Endothelial cell (in vitro differentiated cells): ENCODE results near the gene NEFH. TPM values are rescaled to one million over a fixed set of nuclear protein-coding genes. Genes with fewer than 3 reads are reported as not detected.

Experiments used
- DNase-seq: peaks from one replicate; pipeline ENCODE4 v3.0.0; 2021; ENCODE audit warnings: low spot score
- H3K27ac Mint-ChIP-seq: one replicate; pipeline ENCODE4 v1.8.0; 2021; ENCODE audit warnings: mixed read lengths, inconsistent platforms; ENCODE audit not compliant: unreplicated experiment
- H3K27me3 Mint-ChIP-seq: one replicate; pipeline ENCODE4 v1.8.0; 2021; ENCODE audit warnings: mild to moderate bottlenecking, moderate library complexity, mixed read lengths, inconsistent platforms; ENCODE audit not compliant: unreplicated experiment
- H3K36me3 Mint-ChIP-seq: one replicate; pipeline ENCODE4 v1.8.0; 2021; ENCODE audit warnings: mild to moderate bottlenecking, low read depth, mixed read lengths, inconsistent platforms; ENCODE audit not compliant: unreplicated experiment
- H3K4me1 Mint-ChIP-seq: one replicate; pipeline ENCODE4 v1.8.0; 2021; ENCODE audit warnings: mild to moderate bottlenecking, mixed read lengths, inconsistent platforms; ENCODE audit not compliant: unreplicated experiment
- H3K4me3 Mint-ChIP-seq: one replicate; pipeline ENCODE4 v1.8.0; 2021; ENCODE audit warnings: mild to moderate bottlenecking, mixed read lengths, inconsistent platforms; ENCODE audit not compliant: unreplicated experiment
- H3K9me3 Mint-ChIP-seq: one replicate; pipeline ENCODE4 v1.8.0; 2021; ENCODE audit warnings: mixed read lengths, inconsistent platforms; ENCODE audit not compliant: unreplicated experiment
- CTCF ChIP-seq: fragments of 200-600 bp; sonication (generic); IDR thresholded peaks from one replicate; pipeline ENCODE4 v1.5.0; 2021; ENCODE audit warnings: antibody characterized with exemption; ENCODE audit not compliant: unreplicated experiment
- total RNA-seq: library from RNA; stranded (reverse); fragmentation: NEBNext Ultra II Directional; extraction: Animal tissue kit (Norgen Biotek cat#: 25700); gene quantifications from one replicate; pipeline ENCODE4 v1.2.1, GENCODE V29; 2021; ENCODE audit not compliant: unreplicated experiment

Gene NEFH
- total RNA-seq, 1 donor from 2014 or later = 18.2 TPM

GRCh38 chr22:29461263-29461662 lies 18.8 kb upstream of the NEFH start:
- H3K9me3 Mint-ChIP-seq = no peaks in the 10 kb centered on the region
- H3K4me1 Mint-ChIP-seq = no peaks in the 10 kb centered on the region
- no peak overlapping the region for H3K27ac Mint-ChIP-seq
- no peak overlapping the region for H3K4me3 Mint-ChIP-seq
- no peaks in the 10 kb centered on the region for H3K27me3 Mint-ChIP-seq
- no peaks in the 10 kb centered on the region for H3K36me3 Mint-ChIP-seq
- DNase-seq = no peak
- no peak for TF ChIP-seq CTCF

GRCh38 chr22:29463629-29464028 lies 16.4 kb upstream of the NEFH start:
- H3K4me1 Mint-ChIP-seq = peaks cover 2% of the 10 kb centered on the region
- no peak for DNase-seq
- peaks cover 2% of the 10 kb centered on the region for H3K27me3 Mint-ChIP-seq
- TF ChIP-seq CTCF = no peak
- no peak overlapping the region for H3K4me3 Mint-ChIP-seq
- H3K36me3 Mint-ChIP-seq = no peaks in the 10 kb centered on the region
- H3K9me3 Mint-ChIP-seq = no peaks in the 10 kb centered on the region
- H3K27ac Mint-ChIP-seq = no peak overlapping the region

- DNase-seq = no peak
- Mint-ChIP-seq H3K4me3 (no peak overlapping the region), H3K4me1 (peaks cover 2% of the 10 kb centered on the region), H3K36me3 (no peaks in the 10 kb centered on the region), H3K27me3 (peaks cover 2% of the 10 kb centered on the region), H3K9me3 (no peaks in the 10 kb centered on the region), H3K27ac (no peak overlapping the region)
- no peak for TF ChIP-seq CTCF
These were observed 15.4 kb upstream of the NEFH start for GRCh38 chr22:29464581-29464980.

GRCh38 chr22:29469755-29470154 lies 10.3 kb upstream of the NEFH start:
- Mint-ChIP-seq H3K27me3 (peaks cover 5% of the 10 kb centered on the region), H3K9me3 (no peaks in the 10 kb centered on the region), H3K27ac (no peak overlapping the region), H3K4me1 (peaks cover 5% of the 10 kb centered on the region), H3K36me3 (peaks cover 7% of the 10 kb centered on the region), H3K4me3 (peak overlapping the region; percentile 68)
- TF ChIP-seq CTCF = no peak
- no peak for DNase-seq

GRCh38 chr22:29470159-29470855 lies 9.7 kb upstream of the NEFH start:
- H3K27ac Mint-ChIP-seq = no peak overlapping the region
- H3K4me1 Mint-ChIP-seq = peaks cover 6% of the 10 kb centered on the region
- peaks cover 7% of the 10 kb centered on the region for H3K36me3 Mint-ChIP-seq
- peak; percentile 89 for DNase-seq
- peak overlapping the region; percentile 68 for H3K4me3 Mint-ChIP-seq
- H3K27me3 Mint-ChIP-seq = peaks cover 5% of the 10 kb centered on the region
- H3K9me3 Mint-ChIP-seq = no peaks in the 10 kb centered on the region
- peak; percentile 99 for TF ChIP-seq CTCF
